B cell (primary cell): ENCODE results near the gene GRIK3.

Experiments used
- EZH2 ChIP-seq: IDR thresholded peaks from 2 replicates; pipeline ENCODE4 v1.6.1; 2012; ENCODE audit warnings: borderline replicate concordance, low read depth, mild to moderate bottlenecking, moderate library complexity, low read length; ENCODE audit not compliant: insufficient read depth, poor library complexity, severe bottlenecking
- TF ChIP-seq, protein P1 (sequence below): fragments of 200-600 bp; IDR thresholded peaks from one replicate; pipeline ENCODE4 v1.8.0; 2022; ENCODE audit warnings: antibody characterized with exemption, mild to moderate bottlenecking

DNA sequence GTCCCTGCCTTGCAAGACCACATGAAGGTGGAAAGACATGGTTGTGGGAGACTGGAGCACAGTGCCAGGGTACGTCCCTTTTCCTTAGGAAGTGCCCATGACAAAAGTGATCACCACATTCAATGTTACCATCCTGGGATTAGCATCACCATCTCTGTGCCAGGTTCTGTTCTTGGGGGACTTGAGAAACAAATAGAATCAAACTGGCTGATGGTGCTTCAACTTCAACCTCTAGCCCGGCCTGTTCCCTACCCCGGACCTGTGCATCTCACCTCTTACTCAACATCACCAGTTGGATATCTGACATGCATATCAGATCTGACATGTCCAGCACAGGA is 153.3 kb downstream of the GRIK3 start:
- TF ChIP-seq, protein P1, sequence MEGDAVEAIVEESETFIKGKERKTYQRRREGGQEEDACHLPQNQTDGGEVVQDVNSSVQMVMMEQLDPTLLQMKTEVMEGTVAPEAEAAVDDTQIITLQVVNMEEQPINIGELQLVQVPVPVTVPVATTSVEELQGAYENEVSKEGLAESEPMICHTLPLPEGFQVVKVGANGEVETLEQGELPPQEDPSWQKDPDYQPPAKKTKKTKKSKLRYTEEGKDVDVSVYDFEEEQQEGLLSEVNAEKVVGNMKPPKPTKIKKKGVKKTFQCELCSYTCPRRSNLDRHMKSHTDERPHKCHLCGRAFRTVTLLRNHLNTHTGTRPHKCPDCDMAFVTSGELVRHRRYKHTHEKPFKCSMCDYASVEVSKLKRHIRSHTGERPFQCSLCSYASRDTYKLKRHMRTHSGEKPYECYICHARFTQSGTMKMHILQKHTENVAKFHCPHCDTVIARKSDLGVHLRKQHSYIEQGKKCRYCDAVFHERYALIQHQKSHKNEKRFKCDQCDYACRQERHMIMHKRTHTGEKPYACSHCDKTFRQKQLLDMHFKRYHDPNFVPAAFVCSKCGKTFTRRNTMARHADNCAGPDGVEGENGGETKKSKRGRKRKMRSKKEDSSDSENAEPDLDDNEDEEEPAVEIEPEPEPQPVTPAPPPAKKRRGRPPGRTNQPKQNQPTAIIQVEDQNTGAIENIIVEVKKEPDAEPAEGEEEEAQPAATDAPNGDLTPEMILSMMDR: no peak
- TF ChIP-seq EZH2: no peak
